ENCODE measurements around the gene C11orf52. TPM values are rescaled to one million over a fixed set of nuclear protein-coding genes. Genes with fewer than 3 reads are reported as not detected.

Gene C11orf52
- total and polyA plus RNA-seq, 2 of the 13 experiments (the other 11 are each of a cell fraction or from before 2014, with no cell fraction given) = 7.4 to 11.0 TPM

- 95% methylated on average over 5 of the region's 5 CpGs for WGBS (ENCODE audit: low lambda C conversion rate)
- no peak for FAIRE-seq
- peaks cover 5 to 13% of the 10 kb centered on the region in 2 experiments for H3K36me3 ChIP-seq (replicated peaks in 1 of 2; ENCODE audit: control insufficient read depth in 1 of 2, insufficient read depth in 2 of 2, low read length in 2 of 2)
- no peak overlapping the region for H3K4me2 ChIP-seq (ENCODE audit: low read depth, low read length)
- H4K20me1 ChIP-seq (ENCODE audit: insufficient read depth, low read length) = no peaks in the 10 kb centered on the region
- BruUV-seq (replicated peaks) = no TSS peak
- ChIA-PET CTCF (ENCODE audit: low intra/inter-chr PET ratio, low total read pairs) (no interaction called here), POLR2A (no interaction called here)
- in situ Hi-C loops (cut with HindIII; ENCODE audit: extremely low pct_ligation_motif_present, low pct_unique_long_range_greater_than_20kb) = no loop called here
- H3K4me1 ChIP-seq (ENCODE audit: insufficient read depth, low read length) = 0 out of 2 replicates have a peak, but pooled peaks cover 10% of the 10 kb centered on the region
- H3K9ac ChIP-seq (ENCODE audit: insufficient read depth, low read depth, low read length) = no peak overlapping the region
- H3K79me2 ChIP-seq (ENCODE audit: insufficient read depth, low read length) = no peaks in the 10 kb centered on the region
- H2AFZ ChIP-seq (ENCODE audit: low read length) = no peak overlapping the region
- no peak for DNase-seq (ENCODE audit: low spot score)
- H3K9me3 ChIP-seq (ENCODE audit: low read length) = no peaks in the 10 kb centered on the region
- H3K27me3 ChIP-seq (ENCODE audit: control insufficient read depth in 1 of 2, insufficient read depth in 2 of 2, low read length in 2 of 2) = no peaks in the 10 kb centered on the region
- ATAC-seq = no peak
- no peak overlapping the region for H3K27ac ChIP-seq (ENCODE audit: extremely low read length, insufficient read depth, low read length)
- H3K4me3 ChIP-seq (replicated peaks in 1 of 3; ENCODE audit: insufficient read depth in 1 of 3, low read depth in 2 of 3, low read length in 3 of 3) = no peak overlapping the region
- TF ChIP-seq, protein P1, sequence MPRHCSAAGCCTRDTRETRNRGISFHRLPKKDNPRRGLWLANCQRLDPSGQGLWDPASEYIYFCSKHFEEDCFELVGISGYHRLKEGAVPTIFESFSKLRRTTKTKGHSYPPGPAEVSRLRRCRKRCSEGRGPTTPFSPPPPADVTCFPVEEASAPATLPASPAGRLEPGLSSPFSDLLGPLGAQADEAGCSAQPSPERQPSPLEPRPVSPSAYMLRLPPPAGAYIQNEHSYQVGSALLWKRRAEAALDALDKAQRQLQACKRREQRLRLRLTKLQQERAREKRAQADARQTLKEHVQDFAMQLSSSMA (CRISPR knock-in tag; IDR thresholded peaks at IDR 0.05) = no peak
- TF ChIP-seq ARNT2 (CRISPR knock-in tag; IDR thresholded peaks at IDR 0.05; ENCODE audit: low read depth) (no peak), BCL6 (CRISPR knock-in tag; IDR thresholded peaks at IDR 0.05) (no peak), SIN3A (IDR thresholded peaks at IDR 0.05; ENCODE audit: borderline replicate concordance, low read depth, low read length) (no peak), ZNF761 (CRISPR knock-in tag; conservative IDR thresholded peaks at IDR 0.05) (no peak), ELF1 (CRISPR knock-in tag; IDR thresholded peaks at IDR 0.05) (no peak), HMGA1 (CRISPR knock-in tag; conservative IDR thresholded peaks at IDR 0.05) (no peak), ZNF24 (IDR thresholded peaks at IDR 0.05) (no peak), SMAD9 (CRISPR knock-in tag; IDR thresholded peaks at IDR 0.05) (no peak), DNMT3B (CRISPR knock-in tag; conservative IDR thresholded peaks at IDR 0.05) (no peak), PAF1 (CRISPR knock-in tag; IDR thresholded peaks at IDR 0.05) (no peak), ZNF180 (CRISPR knock-in tag; IDR thresholded peaks at IDR 0.05; ENCODE audit: borderline replicate concordance, low read depth) (no peak), SP4 (CRISPR knock-in tag; IDR thresholded peaks at IDR 0.05) (no peak), ZMAT3 (CRISPR knock-in tag; conservative IDR thresholded peaks at IDR 0.05) (no peak), KDM6A (CRISPR knock-in tag; IDR thresholded peaks at IDR 0.05; ENCODE audit: low read depth) (no peak), ASH2L (IDR thresholded peaks at IDR 0.05; ENCODE audit: insufficient read length, low read depth, low read length) (no peak), ZNF670 (CRISPR knock-in tag; IDR thresholded peaks at IDR 0.05; ENCODE audit: borderline replicate concordance) (no peak)
- TF ChIP-seq, protein P2, sequence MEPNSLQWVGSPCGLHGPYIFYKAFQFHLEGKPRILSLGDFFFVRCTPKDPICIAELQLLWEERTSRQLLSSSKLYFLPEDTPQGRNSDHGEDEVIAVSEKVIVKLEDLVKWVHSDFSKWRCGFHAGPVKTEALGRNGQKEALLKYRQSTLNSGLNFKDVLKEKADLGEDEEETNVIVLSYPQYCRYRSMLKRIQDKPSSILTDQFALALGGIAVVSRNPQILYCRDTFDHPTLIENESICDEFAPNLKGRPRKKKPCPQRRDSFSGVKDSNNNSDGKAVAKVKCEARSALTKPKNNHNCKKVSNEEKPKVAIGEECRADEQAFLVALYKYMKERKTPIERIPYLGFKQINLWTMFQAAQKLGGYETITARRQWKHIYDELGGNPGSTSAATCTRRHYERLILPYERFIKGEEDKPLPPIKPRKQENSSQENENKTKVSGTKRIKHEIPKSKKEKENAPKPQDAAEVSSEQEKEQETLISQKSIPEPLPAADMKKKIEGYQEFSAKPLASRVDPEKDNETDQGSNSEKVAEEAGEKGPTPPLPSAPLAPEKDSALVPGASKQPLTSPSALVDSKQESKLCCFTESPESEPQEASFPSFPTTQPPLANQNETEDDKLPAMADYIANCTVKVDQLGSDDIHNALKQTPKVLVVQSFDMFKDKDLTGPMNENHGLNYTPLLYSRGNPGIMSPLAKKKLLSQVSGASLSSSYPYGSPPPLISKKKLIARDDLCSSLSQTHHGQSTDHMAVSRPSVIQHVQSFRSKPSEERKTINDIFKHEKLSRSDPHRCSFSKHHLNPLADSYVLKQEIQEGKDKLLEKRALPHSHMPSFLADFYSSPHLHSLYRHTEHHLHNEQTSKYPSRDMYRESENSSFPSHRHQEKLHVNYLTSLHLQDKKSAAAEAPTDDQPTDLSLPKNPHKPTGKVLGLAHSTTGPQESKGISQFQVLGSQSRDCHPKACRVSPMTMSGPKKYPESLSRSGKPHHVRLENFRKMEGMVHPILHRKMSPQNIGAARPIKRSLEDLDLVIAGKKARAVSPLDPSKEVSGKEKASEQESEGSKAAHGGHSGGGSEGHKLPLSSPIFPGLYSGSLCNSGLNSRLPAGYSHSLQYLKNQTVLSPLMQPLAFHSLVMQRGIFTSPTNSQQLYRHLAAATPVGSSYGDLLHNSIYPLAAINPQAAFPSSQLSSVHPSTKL (CRISPR knock-in tag; IDR thresholded peaks at IDR 0.05) = no peak
- TF ChIP-seq, protein P3, sequence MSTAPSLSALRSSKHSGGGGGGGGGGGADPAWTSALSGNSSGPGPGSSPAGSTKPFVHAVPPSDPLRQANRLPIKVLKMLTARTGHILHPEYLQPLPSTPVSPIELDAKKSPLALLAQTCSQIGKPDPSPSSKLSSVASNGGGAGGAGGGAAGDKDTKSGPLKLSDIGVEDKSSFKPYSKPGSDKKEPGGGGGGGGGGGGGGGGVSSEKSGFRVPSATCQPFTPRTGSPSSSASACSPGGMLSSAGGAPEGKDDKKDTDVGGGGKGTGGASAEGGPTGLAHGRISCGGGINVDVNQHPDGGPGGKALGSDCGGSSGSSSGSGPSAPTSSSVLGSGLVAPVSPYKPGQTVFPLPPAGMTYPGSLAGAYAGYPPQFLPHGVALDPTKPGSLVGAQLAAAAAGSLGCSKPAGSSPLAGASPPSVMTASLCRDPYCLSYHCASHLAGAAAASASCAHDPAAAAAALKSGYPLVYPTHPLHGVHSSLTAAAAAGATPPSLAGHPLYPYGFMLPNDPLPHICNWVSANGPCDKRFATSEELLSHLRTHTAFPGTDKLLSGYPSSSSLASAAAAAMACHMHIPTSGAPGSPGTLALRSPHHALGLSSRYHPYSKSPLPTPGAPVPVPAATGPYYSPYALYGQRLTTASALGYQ (CRISPR knock-in tag; IDR thresholded peaks at IDR 0.05) = no peak
- TF ChIP-seq, protein P4, sequence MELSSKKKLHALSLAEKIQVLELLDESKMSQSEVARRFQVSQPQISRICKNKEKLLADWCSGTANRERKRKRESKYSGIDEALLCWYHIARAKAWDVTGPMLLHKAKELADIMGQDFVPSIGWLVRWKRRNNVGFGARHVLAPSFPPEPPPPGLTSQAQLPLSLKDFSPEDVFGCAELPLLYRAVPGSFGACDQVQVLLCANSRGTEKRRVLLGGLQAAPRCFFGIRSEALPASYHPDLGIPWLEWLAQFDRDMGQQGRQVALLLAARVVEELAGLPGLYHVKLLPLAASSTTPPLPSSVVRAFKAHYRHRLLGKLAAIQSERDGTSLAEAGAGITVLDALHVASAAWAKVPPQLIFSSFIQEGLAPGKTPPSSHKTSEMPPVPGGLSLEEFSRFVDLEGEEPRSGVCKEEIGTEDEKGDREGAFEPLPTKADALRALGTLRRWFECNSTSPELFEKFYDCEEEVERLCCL (CRISPR knock-in tag; IDR thresholded peaks at IDR 0.05; ENCODE audit: borderline replicate concordance) = no peak
- intact Hi-C loops (cut with micrococcal nuclease; ENCODE audit: unreplicated experiment) = no loop called here
Measured at GRCh38 chr11:111960916-111961315, 42.2 kb downstream of the C11orf52 start.
